PFSK-1 (cell line): Measurements from ENCODE around the gene FAAP20.

ENCODE experiments used
- POLR2AphosphoS5 ChIP-seq: IDR thresholded peaks from 2 replicates; pipeline ENCODE4 v1.6.1; 2012; ENCODE audit warnings: low read depth, mild to moderate bottlenecking, control low read depth, low read length, moderate library complexity
- REST ChIP-seq, 2 experiments: IDR thresholded peaks; 2 replicates each; pipeline versions ENCODE4 v1.6.1 to v1.8.0; 2011 to 2012; ENCODE audit warnings: low read depth in 2 of 2, low read length in 2 of 2, control low read depth in 1 of 2, inconsistent platforms in 1 of 2, mild to moderate bottlenecking in 1 of 2, moderate library complexity in 1 of 2; ENCODE audit not compliant: insufficient read depth in 1 of 2
- SIN3A ChIP-seq: IDR thresholded peaks from 2 replicates; pipeline ENCODE4 v1.6.1; 2012; ENCODE audit warnings: mild to moderate bottlenecking, low read length, moderate library complexity, borderline replicate concordance; ENCODE audit not compliant: insufficient read depth

GRCh38 chr1:2163205-2163604 lies 31.4 kb downstream of the FAAP20 start:
- no peak for TF ChIP-seq POLR2AphosphoS5
- no peak for TF ChIP-seq SIN3A
- no peak for TF ChIP-seq REST (IDR thresholded peaks at IDR 0.05; ENCODE audit: insufficient read depth in 1 of 2, low read depth in 2 of 2, low read length in 2 of 2)
